Astrocyte of the cerebellum (primary cell): Measurements from ENCODE around the gene NUDT12.

Experiments
- DNase-seq: peaks from one replicate; pipeline ENCODE4 v3.0.0-alpha.2; 2011; ENCODE audit warnings: low read depth
- H3K4me3 ChIP-seq: 2 replicates; pipeline ENCODE4 v1.5.1; 2011; ENCODE audit warnings: mild to moderate bottlenecking, low read depth, low read length, moderate library complexity
- in situ Hi-C: cut with HindIII; loops from 2 replicates; pipeline ENCODE4 v1.10.0; 2017; ENCODE audit warnings: low sequenced_read_pairs
- TF ChIP-seq, protein P1 (sequence below): IDR thresholded peaks from 2 replicates; pipeline ENCODE4 v1.5.1; 2012; ENCODE audit warnings: low read length, low read depth, moderate library complexity, mild to moderate bottlenecking; ENCODE audit errors: missing control alignments

NUDT12 gene

GRCh38 chr5:103562453-103563157 lies at the start of gene NUDT12:
Gene NUDT12 (minus strand): TSS chr5:103562789. CDS start chr5:103560248, 2,541 bp downstream.
- peak; percentile 51 for DNase-seq
- in situ Hi-C loops, result no loop called here
- H3K4me3 ChIP-seq, result peak within 1 kb of the TSS; percentile 77
- TF ChIP-seq, protein P1, sequence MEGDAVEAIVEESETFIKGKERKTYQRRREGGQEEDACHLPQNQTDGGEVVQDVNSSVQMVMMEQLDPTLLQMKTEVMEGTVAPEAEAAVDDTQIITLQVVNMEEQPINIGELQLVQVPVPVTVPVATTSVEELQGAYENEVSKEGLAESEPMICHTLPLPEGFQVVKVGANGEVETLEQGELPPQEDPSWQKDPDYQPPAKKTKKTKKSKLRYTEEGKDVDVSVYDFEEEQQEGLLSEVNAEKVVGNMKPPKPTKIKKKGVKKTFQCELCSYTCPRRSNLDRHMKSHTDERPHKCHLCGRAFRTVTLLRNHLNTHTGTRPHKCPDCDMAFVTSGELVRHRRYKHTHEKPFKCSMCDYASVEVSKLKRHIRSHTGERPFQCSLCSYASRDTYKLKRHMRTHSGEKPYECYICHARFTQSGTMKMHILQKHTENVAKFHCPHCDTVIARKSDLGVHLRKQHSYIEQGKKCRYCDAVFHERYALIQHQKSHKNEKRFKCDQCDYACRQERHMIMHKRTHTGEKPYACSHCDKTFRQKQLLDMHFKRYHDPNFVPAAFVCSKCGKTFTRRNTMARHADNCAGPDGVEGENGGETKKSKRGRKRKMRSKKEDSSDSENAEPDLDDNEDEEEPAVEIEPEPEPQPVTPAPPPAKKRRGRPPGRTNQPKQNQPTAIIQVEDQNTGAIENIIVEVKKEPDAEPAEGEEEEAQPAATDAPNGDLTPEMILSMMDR, result no peak

- DNase-seq, result no peak
- in situ Hi-C loops, result no loop called here
Observed at GRCh38 chr5:103607346-103607745, 44.8 kb upstream of the NUDT12 start.

DNA sequence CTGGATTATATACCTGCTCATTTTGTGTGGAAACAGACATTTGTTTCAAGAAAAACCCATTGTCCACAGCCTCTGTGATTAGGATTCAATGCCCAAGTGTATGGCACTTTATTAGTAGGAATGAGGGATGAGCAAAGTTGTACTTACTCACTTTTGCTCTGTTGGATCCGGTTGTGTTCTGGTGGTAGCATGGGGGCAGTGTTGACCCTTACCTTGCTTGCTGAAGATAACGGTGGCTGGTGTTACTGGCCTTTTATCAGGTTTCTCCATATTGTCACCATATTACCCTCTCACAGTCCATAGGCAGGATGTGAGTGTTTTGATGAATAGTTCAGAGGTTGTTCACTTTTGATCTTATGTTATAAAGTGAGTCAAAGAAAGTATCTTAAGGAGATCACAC lies 42.7 kb upstream of the NUDT12 start:
- no peak for DNase-seq
- no peak overlapping the region for H3K4me3 ChIP-seq
- in situ Hi-C loops, result no loop called here
- TF ChIP-seq, protein P1, result no peak

More at GRCh38 chr5:103607346-103607745, 44.8 kb upstream of the NUDT12 start:
- TF ChIP-seq, protein P1, result no peak
- H3K4me3 ChIP-seq, result no peak overlapping the region

DNA sequence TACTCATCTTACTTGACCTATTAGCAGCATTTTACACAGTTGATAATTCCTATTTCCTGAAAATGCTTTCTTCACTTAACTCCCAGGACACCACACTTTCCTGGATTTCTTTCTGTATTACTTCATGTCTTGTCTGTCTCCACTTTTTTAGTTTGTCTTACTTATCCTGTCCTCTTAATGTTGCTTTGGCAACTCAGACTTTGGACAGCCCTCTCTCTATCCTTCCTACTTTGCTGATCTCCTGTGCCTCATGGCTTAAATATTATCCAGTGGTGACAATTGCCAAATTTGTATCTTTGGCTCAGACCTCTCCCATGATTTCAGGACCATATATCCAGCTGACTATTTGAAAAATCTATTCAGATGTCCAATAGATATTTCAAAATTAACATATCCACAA lies 39.8 kb upstream of the NUDT12 start:
- no peak overlapping the region for H3K4me3 ChIP-seq
- in situ Hi-C loops, result no loop called here
- no peak for DNase-seq
- TF ChIP-seq, protein P1, result no peak

DNA sequence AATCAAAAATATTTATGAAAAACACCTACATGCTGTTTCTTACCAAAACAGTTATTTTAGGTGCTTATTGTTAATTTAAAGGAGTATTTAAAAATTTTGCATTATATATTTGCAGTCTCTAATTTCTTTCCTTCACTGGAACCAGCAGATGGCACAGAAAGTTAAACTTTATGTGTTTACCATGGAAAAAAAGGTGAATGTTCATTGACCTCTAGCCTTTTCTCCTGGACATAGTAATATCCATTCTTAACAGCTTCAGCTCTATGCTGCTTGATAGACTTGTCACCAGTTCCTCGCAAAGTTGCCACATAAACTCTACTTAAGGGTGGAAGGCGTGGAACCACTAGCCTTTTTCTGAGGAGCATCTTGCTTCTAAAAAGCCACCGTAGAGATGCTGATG lies 38.7 kb upstream of the NUDT12 start:
- in situ Hi-C loops, result no loop called here

GRCh38 chr5:103600086-103600485 lies 37.5 kb upstream of the NUDT12 start:
- in situ Hi-C loops, result no loop called here
- DNase-seq, result no peak
- TF ChIP-seq, protein P1, result no peak

More for the DNA sequence above, 38.7 kb upstream of the NUDT12 start:
- TF ChIP-seq, protein P1, result no peak
- DNase-seq, result no peak
- no peak overlapping the region for H3K4me3 ChIP-seq

More at GRCh38 chr5:103600086-103600485, 37.5 kb upstream of the NUDT12 start:
- no peak overlapping the region for H3K4me3 ChIP-seq
